Measurements from ENCODE around the gene H2BK1.

Gene H2BK1

DNA sequence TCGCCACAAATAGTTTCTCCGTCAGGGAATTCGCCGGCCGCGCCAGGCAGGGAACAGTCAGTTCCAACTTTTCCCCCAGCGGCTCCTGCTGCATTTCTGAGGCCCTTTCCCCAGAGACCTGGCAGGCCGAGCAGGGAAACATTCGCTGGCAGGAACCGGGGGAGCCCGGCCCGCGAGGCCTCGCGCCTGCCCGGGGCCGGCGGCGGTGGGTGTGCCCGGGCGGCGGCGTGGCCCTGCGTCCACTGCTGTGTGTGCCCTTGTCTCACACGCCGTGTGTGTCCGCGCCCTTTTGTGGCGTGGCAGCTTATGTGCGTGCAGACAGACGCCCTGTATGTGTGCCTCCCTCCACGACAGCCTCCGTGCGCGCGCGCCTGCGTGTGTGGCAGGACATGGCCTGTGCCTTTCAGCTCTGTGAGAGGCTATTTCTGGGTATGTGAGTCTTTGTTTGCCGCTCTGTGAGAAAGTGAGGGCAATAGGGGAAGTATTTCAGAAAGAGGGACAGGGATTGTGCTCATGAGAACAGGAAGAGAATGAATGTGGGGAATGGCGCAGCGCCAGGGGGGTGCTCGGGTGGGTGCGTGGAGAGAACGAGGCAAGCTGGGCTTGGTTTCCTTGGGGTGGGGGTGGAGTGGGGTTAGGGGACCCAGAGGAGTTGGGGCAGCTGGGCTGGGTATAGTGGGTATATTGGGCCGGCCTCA is 38.9 kb upstream of the H2BK1 start:
- TF ChIP-seq, protein P1, sequence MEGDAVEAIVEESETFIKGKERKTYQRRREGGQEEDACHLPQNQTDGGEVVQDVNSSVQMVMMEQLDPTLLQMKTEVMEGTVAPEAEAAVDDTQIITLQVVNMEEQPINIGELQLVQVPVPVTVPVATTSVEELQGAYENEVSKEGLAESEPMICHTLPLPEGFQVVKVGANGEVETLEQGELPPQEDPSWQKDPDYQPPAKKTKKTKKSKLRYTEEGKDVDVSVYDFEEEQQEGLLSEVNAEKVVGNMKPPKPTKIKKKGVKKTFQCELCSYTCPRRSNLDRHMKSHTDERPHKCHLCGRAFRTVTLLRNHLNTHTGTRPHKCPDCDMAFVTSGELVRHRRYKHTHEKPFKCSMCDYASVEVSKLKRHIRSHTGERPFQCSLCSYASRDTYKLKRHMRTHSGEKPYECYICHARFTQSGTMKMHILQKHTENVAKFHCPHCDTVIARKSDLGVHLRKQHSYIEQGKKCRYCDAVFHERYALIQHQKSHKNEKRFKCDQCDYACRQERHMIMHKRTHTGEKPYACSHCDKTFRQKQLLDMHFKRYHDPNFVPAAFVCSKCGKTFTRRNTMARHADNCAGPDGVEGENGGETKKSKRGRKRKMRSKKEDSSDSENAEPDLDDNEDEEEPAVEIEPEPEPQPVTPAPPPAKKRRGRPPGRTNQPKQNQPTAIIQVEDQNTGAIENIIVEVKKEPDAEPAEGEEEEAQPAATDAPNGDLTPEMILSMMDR (IDR thresholded peaks at IDR 0.05; ENCODE audit: low read depth, low read length, missing control alignments) = no peak
- peak overlapping the region; percentile 46 for H3K4me3 ChIP-seq (replicated peaks; ENCODE audit: low read depth, low read length)
- no peak for DNase-seq (ENCODE audit: extremely low read depth, low read depth)

DNA sequence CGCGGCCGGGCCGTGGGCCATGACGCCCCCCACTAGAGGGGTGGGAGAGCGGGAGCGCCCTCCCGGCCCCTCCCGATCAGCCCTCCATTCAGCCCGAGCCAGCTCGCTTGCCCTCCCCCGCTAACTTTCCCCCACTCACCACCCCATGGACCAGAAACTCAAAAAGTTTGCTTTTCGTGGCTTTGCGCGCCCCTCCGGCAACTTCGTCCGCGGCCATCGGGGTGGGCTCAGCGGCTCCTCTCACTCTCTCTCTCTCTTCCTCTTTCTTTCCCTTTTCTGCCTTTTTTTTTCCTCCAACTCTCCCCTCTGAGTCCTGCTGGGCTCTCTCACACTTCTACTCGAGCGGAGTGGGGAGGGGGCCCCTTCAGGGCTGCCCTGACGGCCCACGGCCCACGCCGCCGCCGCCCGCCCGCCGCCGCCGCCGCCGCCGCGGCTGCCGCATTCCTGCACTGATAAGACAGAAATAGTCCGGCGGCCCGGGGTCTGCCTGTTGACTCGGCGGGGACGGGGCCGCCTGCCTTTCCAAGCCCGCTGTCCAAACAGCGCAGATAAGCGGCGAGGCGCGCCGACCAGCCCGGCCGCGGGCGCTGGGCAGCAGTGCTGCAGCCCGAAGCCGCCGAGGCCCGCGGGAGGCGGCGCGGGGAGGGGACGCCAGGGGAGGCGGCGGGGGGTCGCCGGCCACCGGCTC is 38.2 kb upstream of the H2BK1 start, which contains the start of gene SMARCD3:
Gene SMARCD3, minus strand, starts transcription at position 349 of the 688 bp plus-strand sequence. Its CDS starts 132 bp downstream, at position 217.
- peak within 1 kb of the TSS; percentile 46 for H3K4me3 ChIP-seq (replicated peaks; ENCODE audit: low read depth, low read length)
- TF ChIP-seq, protein P1 (IDR thresholded peaks at IDR 0.05; ENCODE audit: low read depth, low read length, missing control alignments) = no peak
- DNase-seq (ENCODE audit: extremely low read depth, low read depth) = no peak

DNA sequence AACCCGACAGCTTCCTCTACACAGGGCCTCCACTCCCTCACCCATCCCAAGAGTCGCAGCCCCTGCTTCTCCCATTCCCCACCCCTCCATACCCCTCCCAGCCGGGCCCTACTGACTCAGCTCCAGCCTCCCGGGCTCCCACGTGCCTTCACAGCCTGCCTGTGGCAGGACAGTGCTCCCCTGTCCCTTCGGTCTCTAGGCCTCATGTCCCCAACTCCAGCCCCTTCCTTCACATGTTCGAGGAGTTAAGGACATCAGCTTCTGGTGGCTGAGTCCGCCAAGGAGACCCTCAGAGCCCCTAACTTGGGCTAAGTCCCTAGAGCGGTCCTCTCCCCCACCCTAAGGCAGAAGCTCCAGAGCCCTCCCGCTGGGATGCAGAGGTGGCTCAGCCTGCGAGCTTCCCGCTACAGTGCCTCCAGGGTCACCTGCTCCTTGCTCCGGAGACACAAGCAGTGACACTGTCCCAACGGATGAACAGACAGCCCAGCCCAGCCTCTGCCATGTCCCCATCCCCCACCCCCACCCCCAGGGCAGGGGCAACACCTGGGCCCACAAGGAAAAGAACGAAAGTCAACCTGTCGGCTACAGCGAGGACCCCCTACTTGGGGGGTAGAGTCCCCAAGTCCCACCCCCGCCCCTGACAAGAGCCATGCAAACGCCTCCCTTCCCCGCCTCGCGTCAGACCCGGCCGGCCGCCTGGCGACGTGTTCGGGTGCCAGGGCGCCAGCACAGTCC is 37.5 kb upstream of the H2BK1 start:
- TF ChIP-seq, protein P1 (IDR thresholded peaks at IDR 0.05; ENCODE audit: low read depth, low read length, missing control alignments) = no peak
- DNase-seq (ENCODE audit: extremely low read depth, low read depth) = no peak
- peak overlapping the region; percentile 46 for H3K4me3 ChIP-seq (replicated peaks; ENCODE audit: low read depth, low read length)

DNA sequence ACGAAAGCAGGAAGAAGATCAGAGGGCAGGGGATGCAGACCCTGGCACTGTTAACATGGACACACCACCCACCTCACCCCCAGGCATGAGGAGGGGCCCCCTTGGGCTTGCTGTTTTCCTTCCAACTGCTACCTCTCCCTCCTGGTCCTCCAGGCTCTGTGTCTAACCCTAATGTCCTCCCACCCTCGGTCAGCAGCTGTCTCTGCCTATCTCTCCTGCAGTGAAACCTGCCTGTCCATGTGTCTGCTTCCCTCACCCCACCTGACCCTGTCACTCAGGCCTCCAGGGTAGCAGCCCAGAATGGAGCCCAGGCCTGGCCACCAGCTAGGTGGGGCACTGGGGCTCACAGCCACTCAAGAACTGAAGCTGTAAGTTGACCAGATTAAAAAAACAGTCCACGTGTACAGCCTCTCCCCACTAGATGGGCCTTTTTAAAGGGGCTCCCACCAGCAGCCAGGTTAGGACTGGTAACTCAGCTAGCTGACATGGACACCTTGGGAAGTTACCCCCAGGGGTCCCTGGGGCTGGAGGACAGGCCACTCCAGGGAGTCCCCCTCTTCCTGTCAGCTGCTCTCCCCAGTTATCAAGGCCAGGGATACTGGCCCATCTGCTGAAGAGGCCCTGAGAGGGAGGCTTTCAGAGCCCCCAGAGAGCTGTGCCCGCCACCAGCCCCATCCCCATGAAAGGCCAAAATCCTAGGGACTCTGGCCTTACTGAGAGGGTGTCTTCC is 36.7 kb upstream of the H2BK1 start:
- no peak for DNase-seq (ENCODE audit: extremely low read depth, low read depth)
- TF ChIP-seq, protein P1 (IDR thresholded peaks at IDR 0.05; ENCODE audit: low read depth, low read length, missing control alignments) = no peak
- H3K4me3 ChIP-seq (replicated peaks; ENCODE audit: low read depth, low read length) = peak overlapping the region; percentile 46

DNA sequence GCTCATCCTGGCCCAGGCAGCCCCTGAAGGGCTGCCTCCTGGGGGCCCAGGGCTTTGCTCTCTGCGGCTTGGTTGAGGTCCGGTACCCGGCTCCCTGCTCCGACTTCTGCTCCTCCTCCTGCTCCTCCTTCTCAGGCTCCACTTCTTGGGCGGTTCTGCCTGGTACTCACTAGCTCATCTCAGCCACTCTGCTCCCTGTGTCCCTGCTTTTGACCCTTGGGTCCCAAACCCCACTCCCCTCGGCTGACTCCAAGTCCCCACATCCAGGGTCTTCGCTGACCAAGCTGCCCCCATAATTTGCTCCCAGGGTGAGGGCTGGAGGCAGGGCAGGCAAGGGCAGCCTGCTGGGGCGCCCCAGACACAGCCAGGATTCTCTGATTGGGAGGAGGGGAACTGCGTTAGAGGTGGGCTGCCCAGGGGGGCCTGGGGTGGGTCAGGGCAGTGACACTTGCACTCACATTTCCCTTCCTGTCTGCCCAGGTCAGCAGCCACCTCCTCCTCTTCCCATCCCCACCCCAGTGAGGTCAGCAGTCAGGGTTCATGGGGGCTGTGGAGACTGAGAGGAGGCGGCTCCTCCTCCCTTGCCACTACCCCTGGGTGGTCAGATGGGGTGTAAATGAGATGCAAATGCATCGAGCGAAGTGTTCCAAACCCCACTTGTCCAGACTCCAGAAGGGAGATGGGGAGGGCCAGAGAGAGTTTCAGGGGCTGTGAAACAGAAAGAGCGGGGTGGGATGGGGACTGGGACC is 36.0 kb upstream of the H2BK1 start:
- no peak overlapping the region for H3K4me3 ChIP-seq (replicated peaks; ENCODE audit: low read depth, low read length)
- TF ChIP-seq, protein P1 (IDR thresholded peaks at IDR 0.05; ENCODE audit: low read depth, low read length, missing control alignments) = no peak
- DNase-seq (ENCODE audit: extremely low read depth, low read depth) = no peak

Measured in HFF-Myc (cell line).